Measurements from ENCODE around the gene CALB2. TPM values are rescaled to one million over a fixed set of nuclear protein-coding genes. Genes with fewer than 3 reads are reported as not detected.

The CALB2 gene
- total RNA-seq, 1 experiment from 2014 or later = not detected

DNA sequence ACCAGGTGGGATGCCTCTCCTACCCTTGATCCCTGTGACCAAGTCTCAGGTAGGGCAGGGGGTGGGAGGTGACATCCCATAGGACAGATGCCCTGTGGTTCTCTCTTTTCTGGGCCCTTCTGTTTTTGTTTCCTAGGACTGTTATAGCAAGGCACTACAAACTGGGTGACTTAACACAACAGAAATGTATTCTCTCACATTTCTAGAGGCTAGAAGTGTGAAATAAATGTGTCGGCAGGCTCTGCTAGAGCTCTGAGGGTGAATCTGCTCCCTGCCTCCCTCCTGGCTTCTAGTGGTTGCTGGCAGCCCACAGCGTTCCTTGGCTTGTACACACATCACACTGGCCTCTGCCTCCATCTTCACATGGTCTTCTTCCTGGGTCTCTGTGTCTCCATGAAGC, 12.7 kb downstream of the CALB2 start:
- Histone ChIP-seq H3K9me3 (ENCODE audit: low read depth, low read length, poor library complexity, severe bottlenecking) (no peaks in the 10 kb centered on the region), H3K27me3 (replicated peaks; ENCODE audit: insufficient read depth, low read depth, low read length, poor library complexity) (peaks cover 59% of the 10 kb centered on the region), H3K36me3 (ENCODE audit: insufficient read depth, low read length, poor library complexity, severe bottlenecking) (no peaks in the 10 kb centered on the region), H3K4me3 (ENCODE audit: low read depth, low read length, poor library complexity, severe bottlenecking) (no peak overlapping the region), H3K4me1 (ENCODE audit: insufficient read depth, low read length, poor library complexity, severe bottlenecking) (no peaks in the 10 kb centered on the region), H3K27ac (ENCODE audit: low read depth, low read length, poor library complexity, severe bottlenecking) (no peak overlapping the region)
- ChIA-PET CTCF (no interaction called here), POLR2A (ENCODE audit: low non-redundant PET) (no interaction called here)
- no peak for DNase-seq (ENCODE audit: low spot score)
- intact Hi-C loops (cut with micrococcal nuclease; ENCODE audit: unreplicated experiment) = no loop called here
- no peak for TF ChIP-seq EZH2 (IDR thresholded peaks at IDR 0.05; ENCODE audit: borderline replicate concordance, low read depth, low read length, poor library complexity, severe bottlenecking)
- TF ChIP-seq, protein P1, sequence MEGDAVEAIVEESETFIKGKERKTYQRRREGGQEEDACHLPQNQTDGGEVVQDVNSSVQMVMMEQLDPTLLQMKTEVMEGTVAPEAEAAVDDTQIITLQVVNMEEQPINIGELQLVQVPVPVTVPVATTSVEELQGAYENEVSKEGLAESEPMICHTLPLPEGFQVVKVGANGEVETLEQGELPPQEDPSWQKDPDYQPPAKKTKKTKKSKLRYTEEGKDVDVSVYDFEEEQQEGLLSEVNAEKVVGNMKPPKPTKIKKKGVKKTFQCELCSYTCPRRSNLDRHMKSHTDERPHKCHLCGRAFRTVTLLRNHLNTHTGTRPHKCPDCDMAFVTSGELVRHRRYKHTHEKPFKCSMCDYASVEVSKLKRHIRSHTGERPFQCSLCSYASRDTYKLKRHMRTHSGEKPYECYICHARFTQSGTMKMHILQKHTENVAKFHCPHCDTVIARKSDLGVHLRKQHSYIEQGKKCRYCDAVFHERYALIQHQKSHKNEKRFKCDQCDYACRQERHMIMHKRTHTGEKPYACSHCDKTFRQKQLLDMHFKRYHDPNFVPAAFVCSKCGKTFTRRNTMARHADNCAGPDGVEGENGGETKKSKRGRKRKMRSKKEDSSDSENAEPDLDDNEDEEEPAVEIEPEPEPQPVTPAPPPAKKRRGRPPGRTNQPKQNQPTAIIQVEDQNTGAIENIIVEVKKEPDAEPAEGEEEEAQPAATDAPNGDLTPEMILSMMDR (conservative IDR thresholded peaks at IDR 0.05; ENCODE audit: low read depth, low read length) = no peak
- BruUV-seq (replicated peaks) = no TSS peak

GRCh38 chr16:71373073-71373472, 14.6 kb downstream of the CALB2 start:
- CTCF ChIA-PET = no interaction called here
- Histone ChIP-seq H3K36me3 (ENCODE audit: insufficient read depth, low read length, poor library complexity, severe bottlenecking) (no peaks in the 10 kb centered on the region), H3K27ac (ENCODE audit: low read depth, low read length, poor library complexity, severe bottlenecking) (no peak overlapping the region), H3K4me3 (ENCODE audit: low read depth, low read length, poor library complexity, severe bottlenecking) (no peak overlapping the region), H3K27me3 (replicated peaks; ENCODE audit: insufficient read depth, low read depth, low read length, poor library complexity) (peaks cover 58% of the 10 kb centered on the region), H3K9me3 (ENCODE audit: low read depth, low read length, poor library complexity, severe bottlenecking) (no peaks in the 10 kb centered on the region), H3K4me1 (ENCODE audit: insufficient read depth, low read length, poor library complexity, severe bottlenecking) (no peaks in the 10 kb centered on the region)
- no peak for TF ChIP-seq EZH2 (IDR thresholded peaks at IDR 0.05; ENCODE audit: borderline replicate concordance, low read depth, low read length, poor library complexity, severe bottlenecking)
- TF ChIP-seq, protein P1 (conservative IDR thresholded peaks at IDR 0.05; ENCODE audit: low read depth, low read length) = no peak
- POLR2A ChIA-PET (ENCODE audit: low non-redundant PET) = no interaction called here
- BruUV-seq (replicated peaks) = no TSS peak
- intact Hi-C loops (cut with micrococcal nuclease; ENCODE audit: unreplicated experiment) = no loop called here
- no peak for DNase-seq (ENCODE audit: low spot score)

DNA sequence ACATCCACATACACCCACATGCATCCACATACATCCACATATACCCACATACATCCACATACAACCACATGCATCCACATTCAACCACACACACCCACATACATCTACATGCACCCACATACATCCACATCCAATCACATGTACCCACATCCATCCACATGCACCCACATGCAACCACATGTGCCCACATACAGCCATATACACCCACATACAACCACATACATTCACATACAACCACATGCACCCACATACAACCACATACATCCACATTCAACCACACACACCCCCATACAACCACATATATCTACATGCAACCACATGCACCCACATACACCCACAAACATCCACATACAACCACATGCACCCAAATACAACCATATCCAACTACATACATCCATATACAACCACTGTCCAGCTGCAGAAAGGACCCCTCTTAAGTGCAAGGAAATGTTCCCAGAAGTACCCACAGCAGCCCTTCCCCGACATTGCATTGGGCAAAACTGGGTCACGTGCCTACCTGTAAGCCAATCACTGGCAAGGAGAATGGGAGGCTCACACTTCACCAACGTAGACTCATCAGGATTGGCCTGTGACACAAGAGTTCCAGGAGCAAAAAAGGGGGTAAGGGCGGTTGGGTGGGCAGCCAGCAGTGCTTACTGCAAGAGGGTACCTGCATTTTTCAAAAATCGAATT, 18.1 kb downstream of the CALB2 start:
- POLR2A ChIA-PET (ENCODE audit: low non-redundant PET) = no interaction called here
- H3K9me3 ChIP-seq (ENCODE audit: low read depth, low read length, poor library complexity, severe bottlenecking) = no peaks in the 10 kb centered on the region
- H3K4me3 ChIP-seq (ENCODE audit: low read depth, low read length, poor library complexity, severe bottlenecking) = no peak overlapping the region
- CTCF ChIA-PET = no interaction called here
- peaks cover 57% of the 10 kb centered on the region for H3K27me3 ChIP-seq (replicated peaks; ENCODE audit: insufficient read depth, low read depth, low read length, poor library complexity)
- intact Hi-C loops (cut with micrococcal nuclease; ENCODE audit: unreplicated experiment) = no loop called here
- no peak for TF ChIP-seq EZH2 (IDR thresholded peaks at IDR 0.05; ENCODE audit: borderline replicate concordance, low read depth, low read length, poor library complexity, severe bottlenecking)
- TF ChIP-seq, protein P1 (conservative IDR thresholded peaks at IDR 0.05; ENCODE audit: low read depth, low read length) = no peak
- H3K27ac ChIP-seq (ENCODE audit: low read depth, low read length, poor library complexity, severe bottlenecking) = no peak overlapping the region
- no peak for DNase-seq (ENCODE audit: low spot score)
- no TSS peak for BruUV-seq (replicated peaks)
- no peaks in the 10 kb centered on the region for H3K36me3 ChIP-seq (ENCODE audit: insufficient read depth, low read length, poor library complexity, severe bottlenecking)
- no peaks in the 10 kb centered on the region for H3K4me1 ChIP-seq (ENCODE audit: insufficient read depth, low read length, poor library complexity, severe bottlenecking)

Data from A673 (cell line).